ENCODE measurements around the gene TRPM4. TPM values are rescaled to one million over a fixed set of nuclear protein-coding genes. Genes with fewer than 3 reads are reported as not detected.

TRPM4 gene
- total RNA-seq, 1 donor from 2014 or later, result 58.5 TPM

DNA sequence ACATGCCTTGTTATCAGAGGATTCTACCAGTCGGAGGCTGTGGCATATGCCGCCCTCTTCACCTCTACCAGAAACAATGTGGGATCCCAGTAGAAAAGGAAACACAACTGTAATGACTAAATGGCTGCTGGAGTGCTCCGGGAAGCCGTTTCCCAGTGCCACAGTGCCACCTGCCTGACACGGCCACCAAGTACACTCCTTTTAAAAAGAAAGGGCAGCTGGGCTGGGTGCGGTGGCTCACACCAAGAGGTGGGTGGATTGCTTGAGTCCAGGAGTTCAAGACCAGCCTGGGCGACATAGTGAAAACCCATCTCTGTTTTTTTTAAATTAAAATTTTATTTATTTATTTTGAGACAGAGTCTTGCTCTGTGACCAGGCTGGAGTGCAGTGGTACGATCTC lies 67.3 kb downstream of the TRPM4 start:
- no peak for DNase-seq (ENCODE audit: low spot score in 2 of 2, unreplicated experiment in 2 of 2)
- Mint-ChIP-seq H3K9me3 (peaks cover 4% of the 10 kb centered on the region), H3K4me1 (peaks cover 2% of the 10 kb centered on the region), H3K27ac (no peak overlapping the region), H3K4me3 (no peak overlapping the region), H3K27me3 (ENCODE audit: low read depth) (peaks cover 5% of the 10 kb centered on the region), H3K36me3 (no peaks in the 10 kb centered on the region)
- no peak for TF ChIP-seq CTCF (IDR thresholded peaks at IDR 0.05; ENCODE audit: unreplicated experiment)

GRCh38 chr19:49229416-49229815 lies 71.8 kb downstream of the TRPM4 start:
- Mint-ChIP-seq H3K36me3 (no peaks in the 10 kb centered on the region), H3K27ac (no peak overlapping the region), H3K27me3 (ENCODE audit: low read depth) (peaks cover 9% of the 10 kb centered on the region), H3K4me1 (peaks cover 2% of the 10 kb centered on the region), H3K4me3 (no peak overlapping the region), H3K9me3 (peaks cover 4% of the 10 kb centered on the region)
- no peak for DNase-seq (ENCODE audit: low spot score in 2 of 2, unreplicated experiment in 2 of 2)
- no peak for TF ChIP-seq CTCF (IDR thresholded peaks at IDR 0.05; ENCODE audit: unreplicated experiment)

DNA sequence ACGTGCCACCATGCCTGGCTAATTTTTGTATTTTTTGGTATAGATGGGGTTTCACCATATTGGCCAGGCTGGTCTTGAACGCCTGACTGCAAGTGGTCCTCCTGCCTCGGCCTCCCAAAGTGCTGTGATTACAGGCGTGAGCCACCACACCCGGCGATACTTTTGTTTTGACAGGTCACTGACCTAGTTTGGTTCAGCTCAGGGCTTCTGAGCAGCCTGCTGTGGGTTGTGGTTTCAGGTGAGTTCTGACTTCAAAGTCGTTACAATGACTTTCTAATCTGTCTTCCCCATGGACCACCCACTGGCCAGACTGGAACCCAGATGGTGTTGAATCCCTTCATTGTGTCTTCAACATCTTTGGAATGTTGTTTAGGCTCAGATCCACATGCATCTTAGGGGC lies 73.8 kb downstream of the TRPM4 start:
- no peak overlapping the region for H3K27ac Mint-ChIP-seq
- TF ChIP-seq CTCF (IDR thresholded peaks at IDR 0.05; ENCODE audit: unreplicated experiment), result no peak
- H3K36me3 Mint-ChIP-seq, result no peaks in the 10 kb centered on the region
- no peaks in the 10 kb centered on the region for H3K4me1 Mint-ChIP-seq
- no peak overlapping the region for H3K4me3 Mint-ChIP-seq
- peaks cover 4% of the 10 kb centered on the region for H3K9me3 Mint-ChIP-seq
- no peak for DNase-seq (ENCODE audit: low spot score in 2 of 2, unreplicated experiment in 2 of 2)
- peaks cover 21% of the 10 kb centered on the region for H3K27me3 Mint-ChIP-seq (ENCODE audit: low read depth)

- no peak for TF ChIP-seq CTCF (IDR thresholded peaks at IDR 0.05; ENCODE audit: unreplicated experiment)
- no peak overlapping the region for H3K4me3 Mint-ChIP-seq
- H3K27me3 Mint-ChIP-seq (ENCODE audit: low read depth), result peaks cover 22% of the 10 kb centered on the region
- H3K36me3 Mint-ChIP-seq, result no peaks in the 10 kb centered on the region
- no peak for DNase-seq (ENCODE audit: low spot score in 2 of 2, unreplicated experiment in 2 of 2)
- no peak overlapping the region for H3K27ac Mint-ChIP-seq
- no peaks in the 10 kb centered on the region for H3K4me1 Mint-ChIP-seq
- peaks cover 4% of the 10 kb centered on the region for H3K9me3 Mint-ChIP-seq
Observed at GRCh38 chr19:49231804-49232203, 74.2 kb downstream of the TRPM4 start.

DNA sequence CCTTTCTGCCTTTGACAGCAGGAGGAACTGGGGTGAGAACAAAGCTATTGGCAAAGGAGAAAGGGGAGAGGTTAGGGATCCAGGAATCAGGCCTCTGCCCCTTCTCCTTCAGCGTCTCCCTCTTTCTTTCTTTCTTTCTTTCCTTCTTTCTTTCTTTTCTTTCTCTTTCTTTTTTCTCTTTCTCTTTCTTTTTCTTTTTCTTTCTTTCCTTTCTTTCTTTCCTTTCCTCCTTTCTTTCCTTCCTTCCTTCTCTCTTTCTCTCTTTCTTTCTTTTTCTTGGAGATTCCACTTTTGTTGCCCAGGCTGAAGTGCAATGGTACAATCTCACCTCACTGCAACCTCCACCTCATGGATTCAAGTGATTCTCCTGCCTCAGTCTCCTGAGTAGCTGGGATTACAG lies 75.6 kb downstream of the TRPM4 start:
- no peak overlapping the region for H3K27ac Mint-ChIP-seq
- peaks cover 4% of the 10 kb centered on the region for H3K9me3 Mint-ChIP-seq
- TF ChIP-seq CTCF (IDR thresholded peaks at IDR 0.05; ENCODE audit: unreplicated experiment), result no peak
- peaks cover 26% of the 10 kb centered on the region for H3K27me3 Mint-ChIP-seq (ENCODE audit: low read depth)
- H3K4me3 Mint-ChIP-seq, result no peak overlapping the region
- no peak for DNase-seq (ENCODE audit: low spot score in 2 of 2, unreplicated experiment in 2 of 2)
- H3K4me1 Mint-ChIP-seq, result no peaks in the 10 kb centered on the region
- no peaks in the 10 kb centered on the region for H3K36me3 Mint-ChIP-seq

DNA sequence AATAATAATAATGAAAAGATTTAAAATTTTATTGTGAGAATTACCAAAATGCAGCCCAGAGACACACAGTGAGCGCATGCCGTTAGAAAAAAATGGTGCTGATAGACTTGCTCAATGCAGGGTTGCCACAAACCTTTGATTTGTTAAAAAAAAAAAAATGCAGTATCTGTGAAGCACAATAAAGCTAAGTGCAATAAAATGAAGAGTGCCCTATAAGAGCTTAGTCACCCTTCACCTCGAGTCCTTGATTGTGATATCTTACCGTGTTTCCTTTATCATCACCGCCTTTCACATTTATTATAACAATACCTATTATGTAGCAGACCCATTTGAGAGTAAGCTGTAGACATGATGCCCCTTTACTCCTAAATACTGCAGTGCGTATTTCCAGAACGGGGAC lies 84.2 kb downstream of the TRPM4 start:
- no peak for DNase-seq (ENCODE audit: low spot score in 2 of 2, unreplicated experiment in 2 of 2)
- H3K9me3 Mint-ChIP-seq, result no peaks in the 10 kb centered on the region
- no peaks in the 10 kb centered on the region for H3K4me1 Mint-ChIP-seq
- TF ChIP-seq CTCF (IDR thresholded peaks at IDR 0.05; ENCODE audit: unreplicated experiment), result no peak
- peaks cover 7% of the 10 kb centered on the region for H3K27me3 Mint-ChIP-seq (ENCODE audit: low read depth)
- no peak overlapping the region for H3K4me3 Mint-ChIP-seq
- H3K27ac Mint-ChIP-seq, result no peak overlapping the region
- no peaks in the 10 kb centered on the region for H3K36me3 Mint-ChIP-seq
